GM10266 (cell line): ENCODE data around the gene TBX1.

Source experiments
- DNase-seq: peaks from one replicate; pipeline ENCODE4 v3.0.0; 2012; ENCODE audit errors: extremely low spot score
- CTCF ChIP-seq: IDR thresholded peaks from 2 replicates; pipeline ENCODE4 v1.5.1; 2012; ENCODE audit warnings: mild to moderate bottlenecking, low read depth; ENCODE audit not compliant: control insufficient read depth, insufficient read depth; ENCODE audit errors: missing control alignments

TBX1 gene

GRCh38 chr22:19802894-19803735 lies 42.5 kb downstream of the TBX1 start:
- no peak for DNase-seq
- TF ChIP-seq CTCF: no peak

- DNase-seq: no peak
- TF ChIP-seq CTCF: no peak
Observed at GRCh38 chr22:19803736-19804267, 43.2 kb downstream of the TBX1 start.

GRCh38 chr22:19805821-19806212 lies 45.2 kb downstream of the TBX1 start:
- TF ChIP-seq CTCF: no peak
- no peak for DNase-seq

GRCh38 chr22:19806213-19807160 lies 45.9 kb downstream of the TBX1 start:
- DNase-seq: no peak
- TF ChIP-seq CTCF: no peak

GRCh38 chr22:19807161-19807913 lies 46.8 kb downstream of the TBX1 start:
- TF ChIP-seq CTCF: no peak
- no peak for DNase-seq

GRCh38 chr22:19807914-19808872 lies 47.6 kb downstream of the TBX1 start:
- DNase-seq: no peak

More at GRCh38 chr22:19807914-19808872, 47.6 kb downstream of the TBX1 start:
- no peak for TF ChIP-seq CTCF
